G401.6 (cell line): ENCODE results near the gene VKORC1L1.
"Not testable (repeated sequence)": the region's sequence is repeated elsewhere in the genome, so short reads cannot be mapped to it uniquely, and the experiment has no call there.

Experiments
- FAIRE-seq: peaks from 2 replicates; lab custom pipeline; 2012; peaks lifted over from hg19 to GRCh38; lab: Jason Lieb, UNC

The VKORC1L1 gene

DNA sequence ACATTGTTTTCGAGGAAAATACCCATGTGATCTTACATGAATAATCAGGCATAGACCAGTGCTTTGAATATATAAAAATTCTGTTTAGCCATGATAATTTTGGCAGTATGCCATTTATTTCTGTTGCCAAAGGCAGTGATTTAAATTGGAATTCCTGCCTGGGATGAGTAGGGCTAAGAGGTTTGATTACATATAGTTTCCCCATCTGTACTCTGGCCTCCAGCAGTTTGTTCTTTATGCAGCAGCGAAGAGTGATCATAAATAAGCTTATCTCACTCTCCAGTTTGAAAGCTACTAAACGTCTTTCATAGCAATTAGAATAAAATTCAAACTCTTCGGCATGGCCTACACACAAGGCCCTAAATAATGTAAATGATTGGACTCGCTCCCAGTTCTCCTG, 72.9 kb downstream of the VKORC1L1 start:
- FAIRE-seq = not testable (repeated sequence)

DNA sequence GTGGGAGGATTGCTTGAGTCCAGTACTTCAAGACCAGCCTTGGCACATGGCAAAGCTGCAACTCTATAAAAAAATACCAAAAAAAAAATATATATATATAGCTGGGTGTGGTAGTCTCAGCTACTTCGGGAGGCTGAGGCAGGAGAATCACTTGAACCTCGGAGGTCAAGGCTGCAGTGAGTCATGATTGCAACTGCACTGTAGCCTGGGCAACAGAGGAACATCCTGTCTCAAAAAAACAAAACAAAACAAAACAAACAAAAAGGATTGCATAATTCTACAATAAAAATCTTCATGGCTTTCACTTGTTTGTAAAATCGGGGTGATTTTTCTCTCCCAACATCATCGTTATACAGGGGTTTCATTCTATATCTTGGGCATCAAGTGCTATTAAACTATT, 74.0 kb downstream of the VKORC1L1 start:
- no peak for FAIRE-seq

DNA sequence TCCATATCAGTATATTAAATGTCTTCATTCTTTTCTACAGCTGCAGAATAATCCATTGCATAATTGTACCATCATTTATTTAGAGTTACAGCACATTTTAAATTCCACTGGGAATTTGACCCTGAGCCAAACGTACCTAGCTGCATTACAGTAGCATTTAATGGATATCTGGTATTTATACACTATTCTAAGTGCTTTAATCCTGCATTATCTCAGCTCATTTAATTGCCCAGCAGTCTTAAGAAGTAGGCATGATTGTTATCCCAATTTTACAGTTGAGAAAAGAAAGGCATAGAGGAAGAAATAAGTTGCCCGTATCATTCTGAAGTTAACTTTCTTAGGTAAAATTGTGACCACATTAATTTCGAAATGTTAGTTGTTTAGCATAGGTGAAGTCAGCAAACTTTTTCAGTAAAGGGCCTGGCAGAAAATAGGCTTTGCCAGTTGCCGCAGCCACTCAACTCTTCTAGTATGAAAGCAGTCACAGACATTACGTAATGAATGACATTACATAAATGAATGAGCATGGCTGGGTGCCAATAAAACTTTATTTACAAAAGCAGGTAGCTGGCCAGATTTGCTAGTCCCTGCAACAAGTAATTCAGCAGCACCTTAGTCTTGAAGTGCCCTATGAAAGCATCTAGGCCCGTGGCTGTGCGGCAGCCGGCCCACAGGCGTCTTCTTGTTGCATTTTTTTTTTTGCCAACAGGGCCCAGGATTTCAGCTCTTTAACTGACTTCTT, 79.1 kb downstream of the VKORC1L1 start:
- no peak for FAIRE-seq

DNA sequence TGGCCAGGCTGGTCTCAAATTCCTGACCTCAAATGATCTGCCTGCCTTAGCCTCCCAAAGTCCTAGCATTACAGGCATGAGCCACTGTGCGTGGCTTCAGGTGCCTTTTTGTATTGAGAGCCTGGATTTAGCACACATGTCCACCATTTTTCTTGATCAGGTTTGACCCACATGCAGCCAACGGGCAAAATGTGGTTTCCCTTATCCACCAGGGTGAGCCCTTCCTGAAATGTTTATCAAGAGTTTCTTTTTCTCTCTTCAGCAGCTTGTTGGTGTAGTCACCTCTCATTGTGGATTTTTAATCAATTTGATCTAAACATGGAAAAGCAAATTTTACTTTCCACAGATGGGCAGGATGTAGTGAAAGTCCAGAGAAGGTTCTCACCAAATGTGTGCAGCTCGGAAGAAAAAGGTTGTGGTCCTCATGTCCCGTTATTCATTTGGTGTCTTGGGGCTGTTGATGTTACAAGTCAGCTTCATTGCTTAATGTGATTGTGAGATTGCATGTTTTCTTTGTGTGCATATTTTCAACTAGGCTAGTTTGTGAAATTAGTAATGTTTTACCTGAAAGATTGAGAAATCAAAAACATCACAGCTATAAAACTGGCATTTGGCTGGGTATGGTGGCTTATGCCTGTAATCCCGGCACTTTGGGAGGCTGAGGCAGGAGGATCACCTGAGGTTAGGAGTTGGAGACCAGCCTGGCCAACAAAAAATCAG, 80.3 kb downstream of the VKORC1L1 start:
- FAIRE-seq = no peak

DNA sequence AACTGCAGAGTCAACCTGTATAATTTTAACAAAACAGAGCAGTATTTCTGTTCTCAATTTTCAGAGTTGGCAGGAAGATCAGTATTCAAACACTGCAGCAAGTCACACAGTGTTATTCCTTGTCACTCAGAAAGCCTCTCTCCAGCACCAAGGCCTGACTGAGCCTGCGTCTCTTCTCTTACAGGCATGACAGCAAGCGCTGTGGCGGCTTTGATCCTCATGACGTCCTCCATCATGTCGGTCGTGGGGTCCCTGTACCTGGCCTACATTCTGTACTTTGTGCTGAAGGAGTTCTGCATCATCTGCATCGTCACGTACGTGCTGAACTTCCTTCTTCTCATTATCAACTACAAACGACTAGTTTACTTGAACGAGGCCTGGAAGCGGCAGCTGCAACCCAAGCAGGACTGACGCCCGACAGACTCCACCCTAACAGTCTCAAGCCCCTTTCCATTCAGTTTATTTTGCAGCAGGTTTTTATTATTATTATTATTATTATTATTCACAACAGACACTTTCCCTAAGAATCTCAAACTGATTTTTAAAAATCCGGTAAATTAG, 81.1 kb downstream of the VKORC1L1 start:
- FAIRE-seq = no peak

DNA sequence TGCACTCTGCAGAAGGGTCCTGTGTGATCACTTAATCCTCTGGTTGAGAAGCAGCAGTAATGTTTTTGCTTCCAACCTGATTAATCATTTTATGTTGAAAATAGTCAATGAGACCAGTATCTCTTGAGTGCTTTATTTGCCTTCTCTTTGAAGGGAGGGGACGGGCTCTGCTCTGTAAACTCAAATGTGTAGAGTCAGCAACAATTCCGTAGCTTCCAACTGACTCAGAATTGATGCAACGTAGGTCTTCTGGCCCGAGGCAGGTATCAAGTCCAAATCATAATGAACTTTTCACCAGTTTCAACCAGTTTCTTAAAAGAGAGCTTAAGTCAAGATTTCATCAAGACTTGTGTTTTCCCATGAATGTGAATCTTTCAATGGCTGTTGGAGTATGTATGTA, 82.8 kb downstream of the VKORC1L1 start:
- FAIRE-seq = no peak

DNA sequence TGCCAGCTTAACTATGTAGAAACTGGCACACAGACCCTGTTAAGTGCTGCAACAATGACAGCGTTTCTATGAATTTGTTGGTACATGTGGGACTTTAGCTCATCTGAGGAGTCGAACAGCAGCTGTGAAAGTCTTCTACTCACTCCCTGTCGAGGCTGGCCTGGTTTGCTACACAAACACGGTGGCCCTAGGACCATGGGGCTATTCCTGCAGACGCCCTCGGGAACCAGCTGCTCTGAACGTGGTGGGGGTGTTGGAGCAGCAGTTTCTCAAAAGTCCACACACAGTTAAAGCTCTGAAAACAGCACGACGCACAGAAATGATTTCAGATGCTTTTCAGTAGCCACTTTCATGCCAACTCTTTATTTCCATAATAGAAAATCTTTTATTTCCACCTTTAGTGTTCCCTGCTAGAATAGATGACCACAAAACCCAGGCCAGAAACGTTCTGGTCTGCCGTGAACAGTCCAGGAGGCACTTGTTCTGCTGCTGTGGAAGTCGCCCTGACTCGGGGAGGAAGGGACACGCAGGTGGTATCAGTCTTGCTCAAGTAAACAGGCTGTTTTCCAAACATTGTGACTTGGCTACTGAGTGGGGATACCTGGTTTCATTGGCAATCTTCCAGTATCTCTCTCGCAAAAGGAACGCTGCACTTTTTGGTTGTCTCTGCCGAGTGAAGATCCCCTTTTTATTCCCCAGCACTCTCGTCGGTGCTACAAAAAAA, 87.6 kb downstream of the VKORC1L1 start:
- no peak for FAIRE-seq

DNA sequence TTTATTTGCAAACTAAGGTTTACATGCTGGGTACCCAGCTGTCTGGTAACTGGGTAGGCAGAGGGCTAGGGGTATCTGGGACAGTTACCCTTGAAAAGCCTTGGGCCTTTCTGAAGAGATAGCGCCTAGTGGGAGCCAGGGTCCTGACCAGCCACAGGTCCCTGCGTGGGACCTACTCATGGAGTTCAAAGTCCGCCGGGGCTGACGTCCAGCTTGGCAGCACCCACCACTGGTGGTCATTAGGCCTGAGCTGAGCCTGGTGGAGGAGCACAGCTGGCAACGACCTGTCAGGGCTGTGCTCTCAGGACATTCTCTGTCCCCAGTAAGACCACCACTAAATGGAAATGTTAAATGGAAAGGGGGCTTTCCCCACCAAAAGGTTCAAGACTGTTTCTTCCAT, 89.2 kb downstream of the VKORC1L1 start:
- FAIRE-seq = no peak

DNA sequence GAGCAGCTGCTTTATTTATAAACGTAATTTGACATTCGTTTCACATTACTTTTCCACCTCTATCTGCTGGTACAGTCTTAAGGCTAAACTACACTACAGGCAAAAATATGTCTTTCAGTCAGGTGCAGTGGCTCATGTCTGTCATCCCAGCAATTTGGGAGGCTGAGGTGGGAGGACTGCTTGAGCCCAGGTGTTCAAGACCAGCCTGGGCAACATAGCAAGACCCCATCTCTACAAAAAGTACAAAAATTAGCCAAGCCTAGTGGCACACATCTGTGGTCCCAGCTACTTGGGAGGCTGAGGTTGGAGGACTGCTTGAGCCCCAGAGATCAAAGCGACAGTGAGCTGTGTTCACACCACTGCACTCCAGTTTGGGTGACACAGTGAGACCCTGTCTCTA, 91.8 kb downstream of the VKORC1L1 start:
- not testable (repeated sequence) for FAIRE-seq

DNA sequence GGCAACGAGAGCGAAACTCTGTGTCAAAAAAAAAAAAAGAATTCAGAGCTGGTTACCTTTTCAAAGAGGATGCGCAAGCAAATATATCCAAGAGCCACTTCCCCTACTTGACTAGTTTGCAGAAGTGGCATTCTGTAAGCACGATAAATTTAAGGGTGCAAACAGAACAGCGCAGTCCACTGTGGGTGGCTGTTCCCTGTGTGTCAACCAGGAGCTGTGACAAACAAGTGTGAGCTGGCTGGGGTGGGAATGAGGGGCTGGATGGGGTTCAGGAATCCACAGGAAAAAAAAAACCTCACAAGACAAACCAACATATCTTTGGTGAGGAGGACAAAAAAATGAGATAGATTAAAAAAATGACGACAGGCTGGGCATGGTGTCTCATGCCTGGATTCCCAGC, 93.3 kb downstream of the VKORC1L1 start:
- FAIRE-seq = no peak

DNA sequence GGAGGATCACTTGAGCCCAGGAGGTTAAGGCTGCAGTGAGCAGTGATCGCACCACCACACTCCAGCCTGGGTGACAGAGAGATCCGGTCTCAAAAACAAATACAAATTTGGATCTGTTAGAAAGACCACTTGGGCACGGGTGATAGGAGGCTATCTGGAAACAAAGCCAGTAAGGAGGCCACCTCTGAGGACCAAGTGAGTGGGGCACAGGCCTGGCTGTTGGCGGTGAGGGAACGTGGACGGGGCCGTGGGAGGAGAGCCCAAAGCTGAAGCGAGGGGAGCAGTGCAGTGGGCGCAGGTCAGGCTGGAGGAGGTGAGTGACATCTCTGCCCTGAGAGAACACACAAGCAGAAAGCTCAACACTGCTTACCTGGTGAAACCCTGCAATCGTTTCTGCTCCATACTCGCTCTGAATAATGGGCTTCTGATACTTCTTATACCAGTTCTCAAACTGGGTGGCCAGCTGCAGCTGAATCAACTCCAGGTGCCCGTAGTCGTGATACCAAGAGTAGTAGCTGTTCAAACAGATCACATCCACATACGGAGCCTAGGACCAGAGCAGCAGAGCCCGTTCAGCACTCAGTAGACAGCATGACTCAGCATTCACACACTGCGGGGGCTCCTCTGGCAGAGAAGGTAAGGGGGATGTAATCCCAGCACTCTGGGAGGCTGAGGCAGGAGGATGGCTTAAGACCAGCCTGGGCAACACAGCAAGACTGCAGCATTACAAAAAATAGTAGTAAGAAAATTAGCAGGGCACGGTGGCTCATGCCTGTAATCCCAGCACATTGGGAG, 94.7 kb downstream of the VKORC1L1 start:
- FAIRE-seq = no peak

DNA sequence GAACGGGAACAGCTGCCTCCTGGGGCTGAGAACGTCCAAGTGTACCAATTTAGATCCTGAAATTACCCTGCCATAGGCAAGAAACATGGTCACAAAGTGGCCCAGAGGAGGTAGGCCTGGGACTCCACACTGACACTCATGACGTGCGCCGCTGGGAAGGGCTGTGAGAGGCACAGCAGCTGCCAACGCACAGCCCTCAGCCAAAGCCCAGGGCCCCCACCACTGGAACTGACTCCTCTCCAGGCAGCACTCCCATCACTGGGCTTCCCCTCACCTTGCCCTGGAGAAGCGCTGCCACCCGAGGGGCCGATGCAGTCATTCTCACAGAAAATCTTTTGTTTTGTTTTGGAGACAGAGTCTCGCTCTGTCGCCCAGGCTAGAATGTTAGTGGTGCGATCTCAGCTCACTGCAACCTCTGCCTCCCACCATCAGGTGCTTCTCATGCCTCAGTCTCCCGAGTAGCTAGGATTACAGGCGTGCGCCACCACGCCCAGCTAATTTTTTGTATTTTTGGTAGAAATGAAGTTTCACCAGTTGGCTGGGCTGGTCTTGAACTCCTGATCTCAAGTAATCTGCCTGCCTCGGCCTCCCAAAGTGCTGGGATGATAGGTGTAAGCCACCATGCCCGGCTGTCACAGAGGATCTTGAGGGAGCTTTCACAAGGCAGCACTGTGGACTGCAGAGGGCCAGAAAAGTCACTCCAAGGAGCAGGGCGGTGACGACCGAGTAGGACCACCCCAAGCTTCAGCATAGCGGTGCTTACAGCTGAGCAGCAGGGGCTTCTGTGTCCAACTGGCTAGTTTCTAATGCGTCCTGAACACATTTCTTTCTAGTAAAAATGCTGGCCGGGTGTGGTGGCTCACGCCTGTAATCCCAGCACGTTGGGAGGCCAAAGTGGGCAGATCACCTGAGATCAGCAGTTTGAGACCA, 95.6 kb downstream of the VKORC1L1 start:
- FAIRE-seq = no peak

DNA sequence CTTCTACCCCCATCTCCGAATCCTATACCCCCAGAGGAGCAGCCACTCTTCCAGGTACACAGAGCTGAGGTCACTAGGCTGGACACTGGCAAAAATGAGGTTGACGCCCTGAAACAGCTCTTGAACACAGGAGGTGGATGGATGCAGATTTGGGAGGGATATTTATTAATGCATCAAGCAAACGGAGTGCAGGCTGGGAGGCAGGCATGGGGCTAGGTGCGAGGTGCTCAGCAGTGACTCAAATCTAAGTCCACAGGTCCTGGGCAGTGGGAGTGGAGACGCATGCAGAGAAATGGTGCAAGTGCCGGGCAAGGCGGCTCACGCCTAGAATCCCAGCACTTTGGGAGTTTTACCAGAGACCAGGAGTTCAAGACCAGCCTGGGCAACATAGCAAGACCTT, 98.1 kb downstream of the VKORC1L1 start:
- no peak for FAIRE-seq

DNA sequence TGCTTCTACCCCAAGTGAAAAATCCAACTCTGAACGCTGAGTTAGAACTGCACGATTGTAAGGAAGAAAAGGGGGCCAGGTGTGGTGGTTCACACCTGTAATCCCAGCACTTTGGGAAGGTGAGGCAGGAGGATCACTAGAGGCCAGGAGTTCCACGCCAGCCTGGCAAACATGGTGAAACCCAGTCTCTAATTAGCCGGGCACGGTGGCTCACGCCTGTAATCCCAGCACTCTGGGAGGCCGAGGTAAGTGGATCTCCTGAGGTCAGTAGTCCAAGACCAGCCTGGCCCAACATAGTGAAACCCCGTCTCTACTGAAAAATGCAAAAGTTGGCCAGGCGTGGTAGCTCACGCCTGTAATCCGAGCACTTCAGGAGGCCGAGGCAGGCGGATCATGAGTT, 100.1 kb downstream of the VKORC1L1 start:
- FAIRE-seq = no peak

DNA sequence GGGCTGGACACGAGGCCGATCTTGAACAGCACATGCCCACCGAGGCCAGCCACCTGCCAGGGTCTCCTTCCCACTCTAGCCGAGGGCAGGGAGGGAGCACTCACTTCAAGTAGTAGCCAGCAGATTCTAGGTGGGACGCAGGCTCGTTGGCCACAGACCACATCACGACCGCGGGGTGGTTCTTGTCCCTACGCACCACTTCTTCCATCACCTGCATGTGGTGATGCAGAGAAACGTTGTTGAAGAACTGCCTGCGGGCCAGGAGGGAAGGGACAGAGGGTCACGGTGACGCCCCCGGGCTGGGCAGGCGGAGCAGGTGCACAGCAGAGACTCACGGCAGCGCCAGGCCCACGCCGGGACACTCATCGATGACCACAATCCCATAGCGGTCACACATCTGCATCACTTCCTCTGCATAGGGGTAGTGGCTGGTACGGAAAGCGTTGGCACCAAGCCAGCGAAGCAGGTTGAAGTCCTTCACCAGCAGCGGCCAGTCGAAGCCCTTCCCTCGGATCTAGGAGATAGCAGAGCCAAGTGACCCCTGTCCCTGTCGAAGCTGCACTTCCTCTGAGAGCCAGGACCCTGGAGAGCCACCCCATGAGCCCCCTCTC, 101.4 kb downstream of the VKORC1L1 start:
- no peak for FAIRE-seq

DNA sequence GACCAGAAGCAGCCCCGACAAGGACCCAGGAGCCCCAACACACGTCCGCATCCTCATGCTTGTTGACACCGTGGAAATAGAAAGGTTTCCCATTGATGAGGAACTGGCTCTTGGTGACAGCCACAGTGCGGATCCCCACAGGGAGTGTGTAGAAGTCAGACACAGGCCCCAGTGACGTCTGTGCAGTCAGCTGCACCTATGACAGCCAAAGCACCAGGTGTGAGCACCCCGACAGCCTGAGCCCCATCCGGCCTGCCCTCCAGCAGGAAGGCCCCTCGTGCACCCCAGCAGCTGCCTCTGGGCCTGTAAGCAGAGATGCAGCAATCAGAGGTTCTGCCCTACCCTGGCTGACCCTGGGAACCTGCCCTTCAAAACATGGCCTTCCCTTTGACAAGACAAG, 102.0 kb downstream of the VKORC1L1 start:
- FAIRE-seq = no peak

DNA sequence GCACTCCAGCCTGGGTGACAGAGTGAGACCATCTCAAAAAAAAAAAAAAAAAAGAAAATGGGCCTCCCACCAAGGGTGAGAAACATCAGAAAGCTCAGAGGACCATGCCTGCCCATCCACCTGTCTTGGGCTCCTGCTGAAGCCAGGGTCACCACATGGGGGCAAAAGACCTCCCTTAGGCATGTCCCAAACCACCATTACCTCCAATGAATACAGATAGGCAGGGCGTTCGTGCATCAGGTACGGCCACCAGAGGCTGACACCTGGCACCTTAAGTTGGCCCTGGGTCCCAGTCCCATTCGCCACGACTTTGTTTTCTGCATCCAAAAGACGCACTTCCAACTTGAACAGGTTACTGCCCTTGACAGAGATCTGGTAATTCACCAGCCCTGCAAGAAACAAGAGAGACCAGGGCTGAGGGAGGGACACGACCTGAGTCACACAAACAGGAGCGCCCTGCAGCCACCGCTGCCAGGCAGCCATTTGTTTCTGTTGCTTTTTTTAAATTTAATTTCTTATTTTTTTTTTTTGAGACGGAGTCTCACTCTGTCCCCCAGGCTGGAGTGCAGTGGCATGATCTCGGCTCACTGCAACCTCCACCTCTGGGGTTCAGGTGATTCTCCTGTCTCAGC, 103.1 kb downstream of the VKORC1L1 start:
- no peak for FAIRE-seq

DNA sequence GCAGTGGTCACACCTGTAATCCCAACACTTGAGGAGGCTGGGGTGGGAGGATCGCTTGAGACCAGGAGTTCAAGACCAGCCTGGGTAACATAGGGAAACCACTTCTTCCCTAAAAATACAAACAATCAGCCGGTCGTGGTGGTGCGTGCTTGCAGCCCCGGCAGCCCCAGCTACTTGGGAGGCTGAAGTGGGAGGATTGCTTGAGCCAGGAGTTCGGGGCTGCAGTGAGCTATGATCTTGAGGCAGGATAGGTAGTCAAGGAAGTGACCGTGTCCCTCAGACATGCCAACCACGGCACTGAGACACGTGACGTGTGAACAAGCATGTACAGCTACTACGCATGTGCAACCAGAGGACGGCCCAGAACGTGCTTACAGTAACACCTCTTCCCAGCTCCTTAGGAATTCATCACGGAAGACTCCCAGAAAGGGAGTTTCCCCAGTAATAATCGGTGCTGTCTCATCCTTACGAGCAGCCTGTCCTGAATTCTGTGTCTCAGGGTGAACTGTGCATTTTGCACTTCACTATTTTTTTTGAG, 103.9 kb downstream of the VKORC1L1 start:
- no peak for FAIRE-seq

DNA sequence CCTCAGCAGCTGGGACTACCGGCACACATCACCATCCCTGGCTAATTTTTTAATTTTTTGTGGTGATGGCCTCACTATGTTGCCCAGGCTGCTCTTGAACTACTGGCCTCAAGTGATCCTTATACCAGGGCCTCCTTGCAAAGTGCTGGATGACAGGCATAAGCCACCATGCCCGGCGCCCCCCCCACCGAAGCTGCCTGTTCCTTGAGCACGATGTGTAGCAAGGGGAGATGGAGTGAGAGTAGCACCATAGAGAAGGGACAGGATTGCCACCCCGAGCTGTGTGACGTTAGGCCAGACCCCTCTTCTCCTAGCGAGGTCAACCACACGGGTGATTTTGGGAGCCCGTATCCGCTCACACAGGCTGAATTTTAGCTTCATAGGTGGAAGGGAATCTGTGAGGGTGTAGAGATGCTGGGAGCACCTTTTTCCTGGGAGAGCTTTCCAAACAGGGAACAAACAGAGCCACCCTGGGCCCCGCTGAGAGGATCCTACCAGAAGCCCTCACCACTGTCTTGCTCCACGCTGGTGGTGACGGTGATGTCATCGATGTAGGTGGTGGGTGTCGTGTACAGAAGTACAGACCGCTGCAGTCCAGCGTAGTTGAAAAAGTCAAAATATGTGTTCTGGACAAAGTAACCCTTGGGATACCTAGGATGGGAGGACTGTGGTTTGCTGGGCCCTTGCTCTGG, 106.2 kb downstream of the VKORC1L1 start:
- no peak for FAIRE-seq
